ENCODE data around the gene SFT2D2. TPM values are rescaled to one million over a fixed set of nuclear protein-coding genes. Genes with fewer than 3 reads are reported as not detected.
"Not testable (repeated sequence)": the region's sequence is repeated elsewhere in the genome, so short reads cannot be mapped to it uniquely, and the experiment has no call there.

The SFT2D2 gene
- total and polyA plus RNA-seq, 10 donors: 6.1 to 97.1 (median 61.3) TPM

DNA sequence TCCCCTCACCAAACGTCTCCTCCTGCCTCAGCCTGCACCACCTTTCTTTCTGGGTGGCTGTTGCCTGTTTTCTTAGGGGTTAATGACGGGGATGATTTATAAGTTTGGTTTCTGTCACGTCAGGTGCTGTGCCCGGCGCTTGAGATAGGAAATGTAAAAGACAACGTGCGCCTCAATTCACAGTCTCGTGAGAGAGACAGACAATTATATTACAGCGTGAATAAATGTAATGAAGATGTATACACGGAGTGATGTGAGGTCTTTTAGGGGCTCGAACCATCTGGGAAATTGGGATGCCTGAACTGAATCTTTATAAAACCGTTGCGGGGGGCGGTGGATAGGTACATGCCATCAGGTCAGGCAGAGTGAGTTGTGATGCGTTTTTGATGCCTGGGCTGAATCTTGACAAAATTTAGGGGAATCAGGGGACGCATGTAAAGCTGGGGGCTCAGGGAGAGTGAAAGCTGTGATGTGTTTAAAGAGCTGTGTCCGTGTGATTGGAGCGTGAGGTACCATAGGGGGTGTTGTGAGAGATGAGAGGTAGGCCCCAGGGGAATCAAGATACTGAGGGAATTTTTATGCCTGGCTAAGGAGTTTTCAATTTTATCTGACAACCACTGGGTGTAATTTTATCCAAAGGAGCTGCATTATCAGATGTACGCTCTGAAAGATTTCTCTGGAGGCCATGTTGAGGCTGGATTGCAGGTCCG is 46.2 kb upstream of the SFT2D2 start:
- Histone ChIP-seq H3K4me3 (peak overlapping the region; percentile 65 to 87 (median 77)), H3K27me3 (replicated peaks in 1 of 7) (peaks cover 0 to 5% (median 0%) of the 10 kb centered on the region in 7 donors), H3K36me3 (peaks cover 0 to 10% (median 2%) of the 10 kb centered on the region in 6 donors), H3K9me3 (no peaks in the 10 kb centered on the region), H3K4me1 (peaks cover 11 to 52% (median 19%) of the 10 kb centered on the region in 6 donors), H3K27ac (peak overlapping the region; percentile 88 to 98 (median 93))
- no peak for DNase-seq
- intact Hi-C loops (cut with DNase I; ENCODE audit: low total_unique reads): loop anchor here (5.0 kb wide), 1 partner anchor 48 kb away; the partner anchor contains the start of gene SFT2D2
- TF ChIP-seq POLR2A (IDR thresholded peaks at IDR 0.05): no peak
- TF ChIP-seq, protein P1, sequence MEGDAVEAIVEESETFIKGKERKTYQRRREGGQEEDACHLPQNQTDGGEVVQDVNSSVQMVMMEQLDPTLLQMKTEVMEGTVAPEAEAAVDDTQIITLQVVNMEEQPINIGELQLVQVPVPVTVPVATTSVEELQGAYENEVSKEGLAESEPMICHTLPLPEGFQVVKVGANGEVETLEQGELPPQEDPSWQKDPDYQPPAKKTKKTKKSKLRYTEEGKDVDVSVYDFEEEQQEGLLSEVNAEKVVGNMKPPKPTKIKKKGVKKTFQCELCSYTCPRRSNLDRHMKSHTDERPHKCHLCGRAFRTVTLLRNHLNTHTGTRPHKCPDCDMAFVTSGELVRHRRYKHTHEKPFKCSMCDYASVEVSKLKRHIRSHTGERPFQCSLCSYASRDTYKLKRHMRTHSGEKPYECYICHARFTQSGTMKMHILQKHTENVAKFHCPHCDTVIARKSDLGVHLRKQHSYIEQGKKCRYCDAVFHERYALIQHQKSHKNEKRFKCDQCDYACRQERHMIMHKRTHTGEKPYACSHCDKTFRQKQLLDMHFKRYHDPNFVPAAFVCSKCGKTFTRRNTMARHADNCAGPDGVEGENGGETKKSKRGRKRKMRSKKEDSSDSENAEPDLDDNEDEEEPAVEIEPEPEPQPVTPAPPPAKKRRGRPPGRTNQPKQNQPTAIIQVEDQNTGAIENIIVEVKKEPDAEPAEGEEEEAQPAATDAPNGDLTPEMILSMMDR (IDR thresholded peaks at IDR 0.05 in 8 of 11, conservative IDR thresholded peaks at IDR 0.05 in 3 of 11): no peak
- WGBS, 5 donors: 6 to 8% (median 7%) methylated on average over 20 of the region's 20 CpGs

DNA sequence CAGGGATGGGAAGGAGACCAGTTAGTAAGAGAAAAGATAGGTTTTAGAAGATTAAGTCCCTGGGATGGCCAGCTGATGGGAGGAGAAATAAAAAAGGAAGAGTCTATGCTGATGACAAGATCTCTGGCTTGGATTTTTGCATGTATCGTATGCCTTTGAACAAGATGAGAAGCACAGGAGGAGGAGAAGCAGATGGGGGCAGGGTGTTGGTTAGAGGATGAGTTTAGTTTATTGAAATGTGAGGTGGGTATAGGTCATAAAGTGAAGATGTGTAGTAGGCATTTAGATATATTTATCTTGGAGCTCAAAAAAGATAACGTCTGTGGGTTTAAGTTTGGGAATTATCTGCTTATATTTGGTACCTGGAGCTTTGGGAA is 45.7 kb upstream of the SFT2D2 start:
- Histone ChIP-seq H3K4me3 (peak overlapping the region; percentile 65 to 87 (median 77)), H3K36me3 (peaks cover 0 to 16% (median 2%) of the 10 kb centered on the region in 6 donors), H3K27ac (peak overlapping the region in 6 of 8 donors; percentile 91 to 98 (median 95)), H3K4me1 (peaks cover 11 to 52% (median 19%) of the 10 kb centered on the region in 6 donors), H3K9me3 (no peaks in the 10 kb centered on the region), H3K27me3 (replicated peaks in 1 of 7) (no peaks in the 10 kb centered on the region)
- DNase-seq: no peak
- WGBS, 5 donors: 54 to 58% (median 56%) methylated on average over 2 of the region's 2 CpGs
- TF ChIP-seq, protein P1 (IDR thresholded peaks at IDR 0.05 in 8 of 11, conservative IDR thresholded peaks at IDR 0.05 in 3 of 11): no peak
- no peak for TF ChIP-seq POLR2A (IDR thresholded peaks at IDR 0.05)
- no peak for TF ChIP-seq POLR2AphosphoS5 (IDR thresholded peaks at IDR 0.05)
- intact Hi-C loops (cut with DNase I; ENCODE audit: low total_unique reads): loop anchor here (5.0 kb wide), 1 partner anchor 47 kb away; the partner anchor contains the start of gene SFT2D2

DNA sequence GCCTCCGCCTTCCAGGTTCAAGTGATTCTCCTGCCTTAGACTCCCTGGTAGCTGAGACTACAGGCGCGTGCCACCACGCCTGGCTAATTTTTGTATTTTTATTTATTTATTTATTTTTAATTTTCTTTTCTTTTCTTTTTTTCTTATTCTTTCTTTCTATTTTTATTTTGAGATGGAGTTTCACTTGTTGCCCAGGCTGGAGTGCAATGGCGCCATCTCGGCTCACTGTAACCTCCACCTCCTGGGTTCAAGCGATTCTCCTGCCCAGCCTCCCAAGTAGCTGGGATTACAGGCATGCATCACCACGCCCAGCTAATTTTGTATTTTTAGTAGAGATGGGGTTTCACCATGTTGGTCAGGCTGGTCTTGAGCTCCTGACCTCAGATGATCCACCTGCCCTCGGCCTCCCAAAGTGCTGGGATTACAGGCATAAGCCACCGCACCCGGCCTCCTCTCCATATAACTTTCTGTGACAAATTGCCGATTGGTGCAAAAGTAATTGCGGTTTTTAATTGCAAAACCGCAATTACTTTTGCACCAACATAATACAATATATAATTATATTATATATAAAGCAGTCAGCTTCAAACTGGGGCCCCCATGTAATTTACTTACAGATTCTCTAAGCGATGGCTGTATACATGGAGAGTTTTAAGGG is 44.6 kb upstream of the SFT2D2 start:
- intact Hi-C loops (cut with DNase I; ENCODE audit: low total_unique reads): loop anchor here (5.0 kb wide), 1 partner anchor 46 kb away; the partner anchor contains the start of gene SFT2D2
- not testable (repeated sequence) for H3K27me3 ChIP-seq (replicated peaks in 1 of 7); H3K27ac ChIP-seq; DNase-seq; H3K9me3 ChIP-seq; H3K4me3 ChIP-seq
- Histone ChIP-seq H3K4me1 (peaks cover 11 to 52% (median 19%) of the 10 kb centered on the region in 6 donors), H3K36me3 (peaks cover 0 to 26% (median 8%) of the 10 kb centered on the region in 6 donors)
- 95 to 97% (median 97%) methylated on average over 15 of the region's 15 CpGs for WGBS, 5 donors

DNA sequence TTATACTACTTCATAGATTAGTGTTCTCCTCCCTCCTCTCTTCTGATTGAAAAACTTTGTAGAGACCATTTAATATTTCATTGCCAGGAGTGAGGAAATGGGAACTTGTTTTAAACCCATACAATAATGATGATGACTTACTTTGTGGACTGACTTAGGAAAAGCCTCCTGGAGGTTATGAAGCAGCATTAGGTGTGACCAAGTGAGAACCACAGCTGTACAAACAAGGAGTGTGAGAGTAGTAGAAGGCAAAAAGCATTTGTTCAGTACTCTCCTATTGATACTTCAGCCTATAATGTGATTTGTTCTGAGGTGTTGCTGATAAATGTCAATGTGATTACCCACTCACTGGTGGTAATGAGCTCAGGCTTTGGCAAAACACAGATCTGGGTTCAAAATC is 38.6 kb upstream of the SFT2D2 start:
- no peak overlapping the region for H3K27ac ChIP-seq
- no peak for TF ChIP-seq POLR2AphosphoS5 (IDR thresholded peaks at IDR 0.05)
- no peak for TF ChIP-seq POLR2A (IDR thresholded peaks at IDR 0.05)
- TF ChIP-seq, protein P1 (IDR thresholded peaks at IDR 0.05 in 8 of 11, conservative IDR thresholded peaks at IDR 0.05 in 3 of 11): no peak
- intact Hi-C loops (cut with DNase I; ENCODE audit: low total_unique reads): no loop called here

More for the DNA sequence above, 38.6 kb upstream of the SFT2D2 start:
- Histone ChIP-seq H3K9me3 (no peaks in the 10 kb centered on the region), H3K27me3 (replicated peaks in 1 of 7) (no peaks in the 10 kb centered on the region), H3K36me3 (peaks cover 6 to 86% (median 43%) of the 10 kb centered on the region in 6 donors), H3K4me3 (no peak overlapping the region), H3K4me1 (peaks cover 0 to 18% (median under 1%) of the 10 kb centered on the region in 6 donors)
- no peak for DNase-seq
